Measurements from ENCODE around the gene MRPS34.

MRPS34 gene

DNA sequence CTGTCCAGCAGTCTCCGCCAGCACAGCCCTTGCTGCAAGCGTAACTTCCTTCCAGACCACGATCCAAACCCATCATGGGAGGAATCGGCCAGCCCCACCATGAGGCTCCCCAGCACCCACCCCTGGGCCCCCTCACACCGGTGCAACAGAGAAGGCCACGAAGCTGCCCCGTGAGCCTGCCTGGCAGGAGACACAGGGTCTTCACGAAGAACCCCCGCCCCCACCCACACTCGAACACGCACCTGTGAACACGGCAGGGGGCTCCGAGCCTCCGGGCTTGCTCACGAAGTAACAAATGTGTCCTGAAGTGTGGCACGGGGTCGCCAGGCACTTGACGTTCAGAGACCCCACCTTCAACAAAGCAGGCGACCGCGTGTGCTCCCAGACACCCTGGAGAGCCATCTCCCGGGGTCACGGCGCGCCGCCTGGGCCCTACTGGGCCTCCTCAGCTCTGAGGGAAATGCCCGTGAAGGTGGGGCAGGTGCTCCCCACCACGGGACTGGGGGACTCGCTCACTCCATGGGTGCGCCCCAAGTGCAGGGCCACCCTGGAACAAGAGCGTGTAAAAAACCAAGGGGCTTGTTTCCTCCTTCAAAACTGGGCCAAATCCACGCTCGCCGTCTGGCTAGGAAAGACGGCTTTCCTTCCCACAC, 46.1 kb upstream of the MRPS34 start:
- no peak overlapping the region for H3K4me3 ChIP-seq (ENCODE audit: low read depth, low read length)
- CTCF ChIA-PET = no interaction called here
- POLR2A ChIA-PET = no interaction called here
- DNase-seq (ENCODE audit: low read depth, low spot score) = no peak
- no peak for TF ChIP-seq CTCF (IDR thresholded peaks at IDR 0.05; ENCODE audit: insufficient read depth, low read length, missing control alignments)

GRCh38 chr16:1818204-1818872, 45.4 kb upstream of the MRPS34 start:
- DNase-seq (ENCODE audit: low read depth, low spot score) = no peak
- ChIA-PET CTCF (no interaction called here), POLR2A (no interaction called here)
- no peak for TF ChIP-seq CTCF (IDR thresholded peaks at IDR 0.05; ENCODE audit: insufficient read depth, low read length, missing control alignments)
- no peak overlapping the region for H3K4me3 ChIP-seq (ENCODE audit: low read depth, low read length)

DNA sequence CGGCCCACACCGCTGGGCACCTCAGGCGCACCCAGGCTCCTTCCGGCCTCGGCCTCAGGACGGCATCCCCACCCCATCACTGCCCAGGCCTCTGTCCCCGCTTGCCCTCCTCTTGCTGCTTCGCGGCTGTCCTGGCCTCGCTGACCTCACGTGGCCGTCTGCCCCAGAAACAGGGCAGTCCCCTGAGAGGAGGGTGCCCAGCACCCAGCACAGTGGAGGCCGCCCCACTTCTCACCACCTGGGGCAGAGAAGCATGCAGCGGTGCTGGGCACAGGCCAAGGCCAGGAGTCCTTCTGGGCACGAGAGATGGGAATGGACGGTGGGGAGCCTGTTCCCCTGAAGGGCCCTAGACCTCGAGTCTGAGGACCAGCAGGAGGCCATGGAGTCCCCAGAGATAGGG, 44.8 kb upstream of the MRPS34 start:
- DNase-seq (ENCODE audit: low read depth, low spot score) = no peak
- POLR2A ChIA-PET = no interaction called here

GRCh38 chr16:1817276-1817589, 44.3 kb upstream of the MRPS34 start:
- POLR2A ChIA-PET = no interaction called here
- CTCF ChIA-PET = no interaction called here
- no peak overlapping the region for H3K4me3 ChIP-seq (ENCODE audit: low read depth, low read length)
- no peak for TF ChIP-seq CTCF (IDR thresholded peaks at IDR 0.05; ENCODE audit: insufficient read depth, low read length, missing control alignments)
- no peak for DNase-seq (ENCODE audit: low read depth, low spot score)

More for the DNA sequence above, 44.8 kb upstream of the MRPS34 start:
- no peak for TF ChIP-seq CTCF (IDR thresholded peaks at IDR 0.05; ENCODE audit: insufficient read depth, low read length, missing control alignments)
- CTCF ChIA-PET = no interaction called here
- no peak overlapping the region for H3K4me3 ChIP-seq (ENCODE audit: low read depth, low read length)

DNA sequence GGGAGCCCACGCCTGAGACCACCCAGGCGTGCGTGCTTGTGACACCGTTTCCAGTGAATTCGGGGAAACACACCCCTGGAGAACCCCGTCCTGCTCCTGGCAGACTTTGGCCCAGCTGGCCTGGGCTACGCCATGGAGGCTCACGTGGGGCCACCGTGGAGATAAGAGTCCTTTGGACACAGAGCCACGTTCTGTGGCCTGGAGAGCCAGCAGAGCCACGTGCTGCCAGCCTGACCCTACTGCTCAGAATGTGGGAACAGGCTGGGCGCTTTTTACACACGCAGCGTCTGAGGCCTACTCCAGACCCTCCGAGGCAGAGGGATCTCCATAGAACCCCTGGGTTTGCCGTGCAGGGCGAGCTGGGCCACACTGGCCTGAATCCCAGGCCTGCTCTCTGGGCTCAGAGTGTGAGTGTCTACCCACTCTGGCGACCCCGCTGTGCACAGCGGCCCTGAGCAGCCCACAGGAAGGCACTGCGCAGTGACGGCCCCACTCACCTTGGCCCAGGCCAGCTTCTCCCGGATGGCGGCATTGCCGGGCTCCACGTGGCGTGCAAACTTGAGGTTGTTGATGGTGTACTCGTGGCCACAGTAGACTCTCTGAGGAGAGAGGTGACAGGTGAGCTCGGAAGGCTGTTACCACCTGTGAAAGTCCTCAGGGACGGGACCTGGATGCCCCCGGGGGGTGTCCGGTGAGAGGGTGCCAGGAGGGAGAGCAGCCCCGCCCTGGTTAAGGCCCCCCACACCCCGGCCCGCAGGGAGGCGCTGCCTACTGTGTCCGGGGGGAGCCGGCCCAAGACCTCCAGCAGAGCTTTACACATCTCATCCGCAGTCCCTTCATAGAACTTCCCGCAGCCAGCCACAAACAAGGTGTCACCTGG, 43.7 kb upstream of the MRPS34 start:
- CTCF ChIA-PET = no interaction called here
- no peak overlapping the region for H3K4me3 ChIP-seq (ENCODE audit: low read depth, low read length)
- TF ChIP-seq CTCF (IDR thresholded peaks at IDR 0.05; ENCODE audit: insufficient read depth, low read length, missing control alignments) = no peak
- DNase-seq (ENCODE audit: low read depth, low spot score) = no peak
- POLR2A ChIA-PET = no interaction called here

DNA sequence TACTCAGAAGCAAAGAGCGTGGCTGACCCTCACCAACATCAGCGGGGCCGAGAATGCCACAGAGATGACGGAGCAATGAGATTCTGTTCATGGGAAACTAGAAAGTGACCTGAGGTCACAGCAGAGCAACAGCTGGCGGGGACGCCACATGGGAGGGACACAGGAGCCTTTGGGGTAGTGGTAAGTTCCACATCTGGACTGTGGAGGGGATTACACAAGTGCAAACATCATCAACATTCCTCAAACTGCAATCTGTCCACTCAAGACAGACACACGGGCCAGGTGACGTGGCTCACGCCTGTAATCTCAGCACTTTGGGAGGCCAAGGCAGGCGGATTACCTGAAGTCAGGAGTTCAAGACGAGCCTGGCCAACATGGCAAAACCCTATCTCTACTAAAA, 42.5 kb upstream of the MRPS34 start:
- DNase-seq (ENCODE audit: low read depth, low spot score) = no peak
- H3K4me3 ChIP-seq (ENCODE audit: low read depth, low read length) = no peak overlapping the region
- CTCF ChIA-PET = no interaction called here
- no peak for TF ChIP-seq CTCF (IDR thresholded peaks at IDR 0.05; ENCODE audit: insufficient read depth, low read length, missing control alignments)
- POLR2A ChIA-PET = no interaction called here

Data from AG04449 (cell line).